Right lobe of liver (tissue), 4 donors: ENCODE measurements around the gene RER1.

Source experiments
- CTCF ChIP-seq, 4 donors: fragments of 200-600 bp in 3 of 4; fragments of 450-650 bp in 1 of 4; IDR thresholded peaks; one replicate each; pipeline versions ENCODE4 v1.5.1 to v1.8.0; 2016 to 2022; ENCODE audit warnings: antibody characterized with exemption in 4 of 4, mild to moderate bottlenecking in 2 of 4
- POLR2A ChIP-seq: fragments of 450-650 bp; IDR thresholded peaks from one replicate; pipeline ENCODE4 v1.6.1; 2017; ENCODE audit warnings: antibody characterized with exemption, mild to moderate bottlenecking
- donor health status: DM: no; HTN: no; CAD: no.
- donor health status: DM: no; HTN: no; CAD: no.
- donor health status: DM: no; HTN: yes; CAD: no.

DNA sequence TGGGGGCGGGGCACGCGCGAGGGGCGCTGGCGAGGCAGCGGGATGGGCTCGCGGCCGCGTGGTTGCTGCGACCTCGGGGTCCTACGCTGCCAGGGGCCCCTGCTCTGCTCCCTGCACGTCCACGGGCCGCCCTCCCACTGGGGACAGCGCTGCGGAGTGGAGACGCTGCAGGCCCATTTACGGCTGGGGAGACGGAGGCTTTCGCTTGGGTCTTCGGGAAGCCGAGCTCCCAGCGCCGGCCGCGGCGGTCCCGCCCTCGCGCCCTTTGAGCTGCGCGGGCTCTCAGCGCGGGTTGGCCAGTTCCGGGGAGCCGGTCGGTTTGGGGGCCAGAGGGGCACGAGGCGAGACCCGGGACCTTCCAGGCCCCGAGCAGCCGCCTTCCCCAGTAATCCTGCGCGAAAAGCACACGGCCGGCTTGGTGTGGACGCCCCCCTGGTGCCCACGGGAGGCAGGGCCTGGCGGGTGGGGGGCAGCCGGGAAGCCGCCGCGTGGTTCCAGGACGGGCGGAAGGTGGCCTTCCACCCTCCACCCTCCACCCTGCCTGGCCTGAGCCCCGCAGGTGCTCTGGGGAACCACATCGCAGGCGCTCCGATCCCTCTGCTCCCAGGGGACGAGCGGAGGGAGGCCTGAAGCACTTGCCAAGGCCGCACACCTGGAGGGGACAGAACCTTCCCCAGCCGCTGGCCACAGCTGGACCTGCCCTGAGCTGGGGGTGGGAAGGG, 21.3 kb downstream of the RER1 start:
- TF ChIP-seq CTCF (IDR thresholded peaks at IDR 0.05), result no peak
- TF ChIP-seq POLR2A, result peak; percentile 62
